22Rv1 (cell line): ENCODE data around the gene B4GALT6.

Source experiments
- ZFX ChIP-seq: fragments of 450-650 bp; IDR thresholded peaks from 2 replicates; pipeline ENCODE4 v1.6.1; 2017; ENCODE audit warnings: antibody characterized with exemption, borderline replicate concordance
- TF ChIP-seq, protein P1 (sequence below): fragments of 450-650 bp; IDR thresholded peaks from 2 replicates; pipeline ENCODE4 v1.5.1; 2017; ENCODE audit warnings: mild to moderate bottlenecking

DNA sequence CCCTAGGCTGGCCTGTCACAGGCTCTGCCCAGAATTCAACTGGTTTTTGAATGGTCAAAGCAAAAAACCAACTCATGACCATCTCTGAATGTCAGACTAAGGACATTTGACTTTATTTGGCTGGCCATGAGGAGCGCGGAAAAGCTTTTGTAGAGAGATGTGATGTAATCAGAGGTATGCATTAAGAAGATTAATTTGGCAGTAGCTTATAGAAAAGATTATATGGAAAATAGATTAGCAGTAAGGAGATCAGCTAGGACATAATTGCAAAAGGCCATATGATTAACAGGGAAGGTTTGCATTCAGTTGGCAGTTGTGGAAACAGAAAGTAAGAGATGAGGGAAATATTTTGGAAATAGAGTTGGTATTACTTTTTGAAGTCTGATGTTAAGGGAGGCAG, 105.0 kb downstream of the B4GALT6 start:
- TF ChIP-seq, protein P1, sequence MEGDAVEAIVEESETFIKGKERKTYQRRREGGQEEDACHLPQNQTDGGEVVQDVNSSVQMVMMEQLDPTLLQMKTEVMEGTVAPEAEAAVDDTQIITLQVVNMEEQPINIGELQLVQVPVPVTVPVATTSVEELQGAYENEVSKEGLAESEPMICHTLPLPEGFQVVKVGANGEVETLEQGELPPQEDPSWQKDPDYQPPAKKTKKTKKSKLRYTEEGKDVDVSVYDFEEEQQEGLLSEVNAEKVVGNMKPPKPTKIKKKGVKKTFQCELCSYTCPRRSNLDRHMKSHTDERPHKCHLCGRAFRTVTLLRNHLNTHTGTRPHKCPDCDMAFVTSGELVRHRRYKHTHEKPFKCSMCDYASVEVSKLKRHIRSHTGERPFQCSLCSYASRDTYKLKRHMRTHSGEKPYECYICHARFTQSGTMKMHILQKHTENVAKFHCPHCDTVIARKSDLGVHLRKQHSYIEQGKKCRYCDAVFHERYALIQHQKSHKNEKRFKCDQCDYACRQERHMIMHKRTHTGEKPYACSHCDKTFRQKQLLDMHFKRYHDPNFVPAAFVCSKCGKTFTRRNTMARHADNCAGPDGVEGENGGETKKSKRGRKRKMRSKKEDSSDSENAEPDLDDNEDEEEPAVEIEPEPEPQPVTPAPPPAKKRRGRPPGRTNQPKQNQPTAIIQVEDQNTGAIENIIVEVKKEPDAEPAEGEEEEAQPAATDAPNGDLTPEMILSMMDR = no peak
- TF ChIP-seq ZFX = no peak
